ENCODE results near the gene RAX.

RAX gene

GRCh38 chr18:59246796-59247195 lies 26.5 kb downstream of the RAX start:
- DNase-seq (ENCODE audit: low spot score), result no peak

- no peak for DNase-seq (ENCODE audit: low spot score)
These were observed 30.3 kb downstream of the RAX start for GRCh38 chr18:59242906-59243305.

GRCh38 chr18:59239642-59240041 lies 33.6 kb downstream of the RAX start:
- no peak for DNase-seq (ENCODE audit: low spot score)

- no peak for DNase-seq (ENCODE audit: low spot score)
These were observed 34.9 kb downstream of the RAX start for GRCh38 chr18:59238385-59238784.

- no peak for DNase-seq (ENCODE audit: low spot score)
These were observed 40.2 kb downstream of the RAX start for GRCh38 chr18:59233017-59233410.

- DNase-seq (ENCODE audit: low spot score), result no peak
These were observed 40.8 kb downstream of the RAX start for GRCh38 chr18:59232309-59233016.

GRCh38 chr18:59231877-59232276 lies 41.4 kb downstream of the RAX start:
- no peak for DNase-seq (ENCODE audit: low spot score)

- DNase-seq (ENCODE audit: low spot score), result no peak
These were observed 42.1 kb downstream of the RAX start for GRCh38 chr18:59231114-59231513.

GRCh38 chr18:59229701-59230443 lies 43.4 kb downstream of the RAX start:
- DNase-seq (ENCODE audit: low spot score), result no peak

GRCh38 chr18:59229191-59229590 lies 44.1 kb downstream of the RAX start:
- no peak for DNase-seq (ENCODE audit: low spot score)

- DNase-seq (ENCODE audit: low spot score), result no peak
These were observed 44.9 kb downstream of the RAX start for GRCh38 chr18:59228351-59228750.

- no peak for DNase-seq (ENCODE audit: low spot score)
These were observed 50.9 kb downstream of the RAX start for GRCh38 chr18:59222341-59222740.

- no peak for DNase-seq (ENCODE audit: low spot score)
These were observed 52.2 kb downstream of the RAX start for GRCh38 chr18:59220784-59221765.

- no peak for DNase-seq (ENCODE audit: low spot score)
These were observed 53.0 kb downstream of the RAX start for GRCh38 chr18:59220164-59220783.

GRCh38 chr18:59219672-59220163 lies 53.5 kb downstream of the RAX start, which contains the start of gene GRP:
Gene GRP (plus strand): TSS chr18:59220158. CDS start chr18:59220266, 108 bp downstream.
- no peak for DNase-seq (ENCODE audit: low spot score)

GRCh38 chr18:59218018-59218417 lies 55.2 kb downstream of the RAX start:
- no peak for DNase-seq (ENCODE audit: low spot score)
